KMS-11 (cell line): ENCODE measurements around the gene RALGAPA2.

ENCODE experiments used
- H2AFZ ChIP-seq: fragments of 200-600 bp; sonication (generic); 2 replicates; pipeline ENCODE4 v1.6.1; 2016; ENCODE audit warnings: antibody characterized with exemption, mixed run types, low read depth
- H3K27ac ChIP-seq: fragments of 200-600 bp; sonication (generic); 2 replicates; pipeline ENCODE4 v1.6.1; 2016; ENCODE audit warnings: mild to moderate bottlenecking, mixed run types
- H3K27me3 ChIP-seq: fragments of 200-600 bp; sonication (generic); 2 replicates; pipeline ENCODE4 v1.6.1; 2017; ENCODE audit warnings: mild to moderate bottlenecking, low read depth, mixed run types, moderate library complexity; ENCODE audit not compliant: insufficient read depth
- H3K36me3 ChIP-seq: fragments of 200-600 bp; sonication (generic); 2 replicates; pipeline ENCODE4 v1.6.1; 2017; ENCODE audit warnings: mild to moderate bottlenecking, mixed run types; ENCODE audit not compliant: insufficient read depth
- H3K4me1 ChIP-seq: fragments of 200-600 bp; sonication (generic); 2 replicates; pipeline ENCODE4 v1.6.1; 2016; ENCODE audit warnings: mild to moderate bottlenecking, low read depth, mixed run types; ENCODE audit not compliant: poor library complexity, severe bottlenecking
- H3K4me2 ChIP-seq: fragments of 200-600 bp; sonication (generic); 2 replicates; pipeline ENCODE4 v1.7.0; 2016; ENCODE audit warnings: mild to moderate bottlenecking, mixed run types
- H3K4me3 ChIP-seq: fragments of 200-600 bp; sonication (generic); IDR thresholded peaks from 2 replicates; pipeline ENCODE4 v1.6.1; 2017; ENCODE audit warnings: low read depth, low read length, mixed read lengths; ENCODE audit not compliant: insufficient read depth
- H3K79me2 ChIP-seq: fragments of 200-600 bp; sonication (generic); 2 replicates; pipeline ENCODE4 v1.6.1; 2016; ENCODE audit warnings: low read depth, mixed run types; ENCODE audit not compliant: insufficient read depth
- H3K9ac ChIP-seq: fragments of 200-600 bp; sonication (generic); 2 replicates; pipeline ENCODE4 v1.6.1; 2016; ENCODE audit warnings: mild to moderate bottlenecking, mixed run types
- H4K20me1 ChIP-seq: fragments of 200-600 bp; sonication (generic); 2 replicates; pipeline ENCODE4 v1.6.1; 2016; ENCODE audit warnings: mild to moderate bottlenecking, mixed run types; ENCODE audit not compliant: insufficient read depth
- CTCF ChIP-seq: fragments of 200-600 bp; sonication (generic); conservative IDR thresholded peaks from 2 replicates; pipeline ENCODE4 v1.6.1; 2017; ENCODE audit warnings: low read depth, mild to moderate bottlenecking, antibody characterized with exemption, low read length, moderate library complexity, mixed read lengths

RALGAPA2 gene

GRCh38 chr20:20495729-20496503, 216.5 kb downstream of the RALGAPA2 start:
- H3K36me3 ChIP-seq: no peaks in the 10 kb centered on the region
- H2AFZ ChIP-seq: no peak overlapping the region
- no peak for TF ChIP-seq CTCF
- H4K20me1 ChIP-seq: no peaks in the 10 kb centered on the region
- H3K79me2 ChIP-seq: no peaks in the 10 kb centered on the region
- no peak overlapping the region for H3K9ac ChIP-seq
- no peak overlapping the region for H3K27ac ChIP-seq
- no peaks in the 10 kb centered on the region for H3K27me3 ChIP-seq
- H3K4me3 ChIP-seq: no peak overlapping the region
- no peaks in the 10 kb centered on the region for H3K4me1 ChIP-seq
- H3K4me2 ChIP-seq: no peak overlapping the region

- H4K20me1 ChIP-seq: no peaks in the 10 kb centered on the region
- no peak for TF ChIP-seq CTCF
- H3K9ac ChIP-seq: no peak overlapping the region
- no peak overlapping the region for H2AFZ ChIP-seq
- no peak overlapping the region for H3K4me3 ChIP-seq
- H3K79me2 ChIP-seq: no peaks in the 10 kb centered on the region
- no peaks in the 10 kb centered on the region for H3K4me1 ChIP-seq
- H3K27ac ChIP-seq: no peak overlapping the region
- H3K4me2 ChIP-seq: no peak overlapping the region
- no peaks in the 10 kb centered on the region for H3K36me3 ChIP-seq
- H3K27me3 ChIP-seq: no peaks in the 10 kb centered on the region
These were observed 218.7 kb downstream of the RALGAPA2 start for GRCh38 chr20:20493701-20494100.

GRCh38 chr20:20492521-20493332, 219.7 kb downstream of the RALGAPA2 start:
- Histone ChIP-seq H2AFZ (no peak overlapping the region), H3K4me3 (no peak overlapping the region), H3K9ac (no peak overlapping the region), H3K27me3 (no peaks in the 10 kb centered on the region), H3K79me2 (no peaks in the 10 kb centered on the region), H4K20me1 (no peaks in the 10 kb centered on the region), H3K4me2 (no peak overlapping the region), H3K4me1 (no peaks in the 10 kb centered on the region), H3K27ac (no peak overlapping the region), H3K36me3 (no peaks in the 10 kb centered on the region)
- no peak for TF ChIP-seq CTCF

GRCh38 chr20:20491784-20492264, 220.6 kb downstream of the RALGAPA2 start:
- Histone ChIP-seq H3K27me3 (no peaks in the 10 kb centered on the region), H4K20me1 (no peaks in the 10 kb centered on the region), H3K9ac (no peak overlapping the region), H3K4me2 (no peak overlapping the region), H2AFZ (no peak overlapping the region), H3K27ac (no peak overlapping the region), H3K79me2 (no peaks in the 10 kb centered on the region), H3K4me1 (no peaks in the 10 kb centered on the region), H3K36me3 (no peaks in the 10 kb centered on the region), H3K4me3 (no peak overlapping the region)
- TF ChIP-seq CTCF: no peak
